ENCODE measurements around the gene CTLA4.

Gene CTLA4

GRCh38 chr2:203889944-203890343, 22.4 kb downstream of the CTLA4 start:
- in situ Hi-C loops (cut with HindIII; ENCODE audit: low sequenced_read_pairs) = no loop called here

DNA sequence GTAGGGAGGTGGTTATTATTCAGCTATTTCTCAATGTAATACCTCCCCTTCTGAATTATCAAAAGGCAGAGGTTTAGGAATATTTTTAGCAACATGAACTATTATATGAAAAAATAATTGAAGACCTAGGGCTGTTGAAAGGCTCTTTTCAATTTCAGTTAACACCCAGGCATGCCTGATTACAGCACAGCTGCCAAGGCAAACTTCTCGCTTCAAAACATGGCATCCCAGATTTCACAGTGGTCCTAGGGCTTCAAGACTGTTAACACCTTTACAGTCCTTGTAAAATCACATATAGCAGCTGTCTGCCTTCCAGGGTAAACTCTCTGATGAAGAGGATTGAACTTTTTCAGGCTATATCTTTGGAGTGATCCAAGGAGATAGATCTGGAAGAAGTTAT, 23.2 kb downstream of the CTLA4 start:
- in situ Hi-C loops (cut with HindIII; ENCODE audit: low sequenced_read_pairs) = no loop called here

DNA sequence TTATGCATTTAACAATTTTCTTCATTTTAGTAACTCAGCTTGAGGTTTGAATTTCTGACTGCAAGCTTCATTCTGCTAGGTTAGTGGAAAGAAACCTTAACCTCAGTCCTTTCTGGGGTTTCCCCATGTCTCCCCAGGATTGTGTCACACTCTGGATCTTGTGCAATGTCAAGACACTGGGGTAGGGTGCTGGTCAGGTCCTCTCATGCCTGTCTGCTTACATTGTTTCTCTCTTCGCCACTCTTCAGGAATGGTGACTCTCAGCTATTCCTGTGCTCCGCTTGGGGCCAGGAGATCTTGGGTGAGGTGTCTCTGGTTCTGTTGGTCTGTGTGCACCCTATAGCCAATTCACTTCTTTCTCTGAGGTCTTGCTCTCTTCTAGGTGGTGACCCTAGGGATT, 23.9 kb downstream of the CTLA4 start:
- in situ Hi-C loops (cut with HindIII; ENCODE audit: low sequenced_read_pairs) = no loop called here

DNA sequence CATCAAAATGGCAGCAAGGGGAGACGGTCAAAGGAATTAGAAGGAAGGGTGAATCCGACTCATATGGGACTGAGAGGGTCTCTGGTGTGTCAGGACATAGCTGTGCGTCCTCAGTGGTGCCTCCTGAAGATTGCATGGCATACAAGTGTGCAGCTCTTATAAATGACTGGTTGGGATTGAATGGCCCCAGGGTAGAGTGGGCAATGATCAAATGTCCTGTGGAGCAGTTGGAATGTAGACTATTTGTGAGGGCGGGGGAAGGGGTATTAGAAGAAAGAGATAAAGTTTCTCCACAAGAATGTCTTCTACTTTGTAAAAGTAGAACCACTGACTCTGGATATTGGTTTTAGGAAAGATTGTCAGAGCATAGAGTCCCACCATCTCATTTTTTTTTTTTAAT, 24.6 kb downstream of the CTLA4 start:
- in situ Hi-C loops (cut with HindIII; ENCODE audit: low sequenced_read_pairs) = no loop called here

DNA sequence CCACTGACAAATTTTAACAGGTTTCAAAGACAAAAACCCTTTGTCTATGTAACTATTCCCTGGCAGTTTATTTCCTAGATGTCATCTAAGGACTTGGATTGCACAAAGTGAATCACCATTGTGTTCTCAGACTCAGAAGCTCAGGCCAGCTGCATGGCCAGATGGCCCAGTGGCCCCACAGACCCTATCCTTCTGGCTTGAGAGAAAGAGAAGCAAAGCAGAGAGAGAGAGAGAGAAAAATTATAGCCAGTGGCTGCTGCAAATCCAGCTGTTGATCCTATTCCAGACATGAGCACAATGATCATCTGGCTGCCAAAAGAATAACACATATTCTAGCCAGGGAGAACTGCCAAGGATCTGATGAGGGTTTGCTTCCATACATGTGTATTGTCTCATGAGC, 25.8 kb downstream of the CTLA4 start:
- in situ Hi-C loops (cut with HindIII; ENCODE audit: low sequenced_read_pairs) = no loop called here

DNA sequence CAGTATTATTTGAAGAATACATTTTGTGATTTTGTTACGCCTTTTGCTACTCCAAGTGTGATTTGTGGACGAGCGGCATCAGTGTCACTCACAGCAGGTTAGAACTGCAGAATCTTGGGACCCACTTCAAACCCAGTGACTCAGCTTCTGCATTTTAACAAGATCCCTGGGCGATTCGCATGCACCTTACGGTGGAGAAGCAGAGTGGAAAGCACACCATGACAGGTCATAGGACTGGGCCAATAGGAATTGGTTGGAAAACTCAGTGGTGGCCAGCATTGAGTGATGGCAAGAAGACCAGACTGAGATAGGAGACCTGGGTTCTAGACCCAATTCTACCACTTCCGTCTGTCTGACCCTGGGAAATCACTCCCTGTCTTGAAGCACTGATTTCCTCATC, 26.3 kb downstream of the CTLA4 start:
- in situ Hi-C loops (cut with HindIII; ENCODE audit: low sequenced_read_pairs) = no loop called here

- in situ Hi-C loops (cut with HindIII; ENCODE audit: low sequenced_read_pairs) = no loop called here
These were observed 26.7 kb downstream of the CTLA4 start for GRCh38 chr2:203894262-203894661.

- in situ Hi-C loops (cut with HindIII; ENCODE audit: low sequenced_read_pairs) = no loop called here
These were observed 30.0 kb downstream of the CTLA4 start for GRCh38 chr2:203897544-203897943.

GRCh38 chr2:203898657-203899056, 31.1 kb downstream of the CTLA4 start:
- in situ Hi-C loops (cut with HindIII; ENCODE audit: low sequenced_read_pairs) = no loop called here

DNA sequence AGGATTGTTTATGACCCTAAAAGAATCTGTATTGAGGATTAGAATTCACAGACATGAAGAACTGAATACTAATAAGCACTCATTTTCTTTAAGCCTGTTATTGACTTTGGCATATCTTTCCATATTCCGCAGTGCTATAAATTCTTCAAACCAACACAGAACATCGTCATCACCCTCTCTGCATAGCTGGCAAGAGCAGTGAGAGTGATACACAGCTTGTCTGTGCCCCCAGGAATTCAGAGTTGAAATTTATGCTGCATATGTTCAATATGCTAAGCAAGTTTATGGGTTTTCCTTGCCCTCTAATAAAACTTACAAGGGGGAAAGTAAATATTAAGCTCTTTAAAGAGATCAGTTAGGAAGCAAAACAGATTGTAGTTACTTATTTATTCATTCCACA, 32.7 kb downstream of the CTLA4 start:
- in situ Hi-C loops (cut with HindIII; ENCODE audit: low sequenced_read_pairs) = no loop called here

- in situ Hi-C loops (cut with HindIII; ENCODE audit: low sequenced_read_pairs) = no loop called here
These were observed 36.5 kb downstream of the CTLA4 start for GRCh38 chr2:203904022-203904421.

DNA sequence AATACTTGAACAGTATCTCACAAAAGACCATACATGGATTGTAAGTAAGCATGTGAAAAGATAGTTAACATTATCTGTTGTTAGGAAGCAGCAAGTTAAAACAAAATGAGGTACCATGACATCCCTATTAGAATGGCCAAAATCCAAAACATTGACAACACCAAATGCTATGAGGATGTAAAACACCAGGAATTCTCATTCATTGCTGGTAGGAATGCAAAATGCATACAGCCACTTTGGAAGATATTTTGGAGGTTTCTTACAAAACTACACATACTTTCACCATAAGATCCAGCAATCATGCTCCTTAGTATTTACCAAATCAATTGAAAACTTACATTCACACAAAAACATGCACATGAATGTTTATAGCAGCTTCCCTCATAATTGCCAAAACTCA, 38.1 kb downstream of the CTLA4 start:
- in situ Hi-C loops (cut with HindIII; ENCODE audit: low sequenced_read_pairs) = no loop called here

DNA sequence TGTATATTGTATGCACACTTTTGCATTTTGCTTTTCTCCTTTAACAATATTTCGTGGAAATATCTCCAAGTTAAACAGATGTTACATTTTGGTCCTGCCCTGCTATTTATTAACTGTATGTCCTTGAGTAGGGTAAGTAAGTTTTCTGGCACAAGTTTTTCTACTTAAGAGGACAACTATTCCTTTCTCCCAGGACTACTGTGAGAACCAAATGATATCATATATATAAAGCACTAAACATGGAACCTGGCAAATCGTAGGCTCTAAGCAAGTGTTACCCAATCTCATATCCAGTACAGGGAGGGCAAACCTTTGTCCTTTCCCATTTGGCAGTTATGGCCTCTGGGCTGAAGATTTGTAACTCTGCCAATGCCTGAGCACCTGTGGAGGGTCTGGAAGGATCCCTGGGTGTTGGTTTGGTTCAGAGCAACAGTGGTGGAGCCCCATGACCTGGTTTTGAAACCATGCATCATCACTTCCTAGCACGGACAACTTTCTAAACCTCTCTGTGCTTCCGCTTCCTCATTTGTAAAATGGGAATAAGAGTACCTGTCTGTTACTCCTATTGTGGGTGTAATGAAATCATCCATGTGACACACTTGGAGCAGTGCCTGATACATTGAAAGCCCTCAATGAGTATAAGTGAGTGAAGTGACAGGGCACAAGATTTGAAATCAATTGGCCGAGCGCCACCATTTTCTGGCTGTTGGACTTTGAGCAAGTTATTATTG, 40.7 kb downstream of the CTLA4 start:
- in situ Hi-C loops (cut with HindIII; ENCODE audit: low sequenced_read_pairs) = no loop called here

DNA sequence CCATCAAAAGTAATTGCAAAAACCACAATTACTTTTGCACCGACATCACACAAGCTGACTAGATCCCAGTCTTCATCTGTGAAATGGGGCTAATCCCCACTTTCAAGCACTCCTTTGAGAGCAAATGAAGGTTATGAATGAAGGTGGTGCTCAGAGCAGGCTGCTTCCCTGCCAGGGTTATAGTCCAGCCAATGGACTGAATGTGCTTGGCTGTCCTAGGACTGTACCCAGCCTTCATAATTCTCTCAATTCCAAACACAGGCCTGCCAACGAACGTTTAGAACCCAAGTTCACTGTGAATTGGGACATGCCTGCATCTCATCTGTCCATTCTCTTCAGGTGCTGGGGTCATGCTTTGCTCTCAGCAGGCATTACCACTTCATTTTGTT, 41.2 kb downstream of the CTLA4 start:
- in situ Hi-C loops (cut with HindIII; ENCODE audit: low sequenced_read_pairs) = no loop called here

DNA sequence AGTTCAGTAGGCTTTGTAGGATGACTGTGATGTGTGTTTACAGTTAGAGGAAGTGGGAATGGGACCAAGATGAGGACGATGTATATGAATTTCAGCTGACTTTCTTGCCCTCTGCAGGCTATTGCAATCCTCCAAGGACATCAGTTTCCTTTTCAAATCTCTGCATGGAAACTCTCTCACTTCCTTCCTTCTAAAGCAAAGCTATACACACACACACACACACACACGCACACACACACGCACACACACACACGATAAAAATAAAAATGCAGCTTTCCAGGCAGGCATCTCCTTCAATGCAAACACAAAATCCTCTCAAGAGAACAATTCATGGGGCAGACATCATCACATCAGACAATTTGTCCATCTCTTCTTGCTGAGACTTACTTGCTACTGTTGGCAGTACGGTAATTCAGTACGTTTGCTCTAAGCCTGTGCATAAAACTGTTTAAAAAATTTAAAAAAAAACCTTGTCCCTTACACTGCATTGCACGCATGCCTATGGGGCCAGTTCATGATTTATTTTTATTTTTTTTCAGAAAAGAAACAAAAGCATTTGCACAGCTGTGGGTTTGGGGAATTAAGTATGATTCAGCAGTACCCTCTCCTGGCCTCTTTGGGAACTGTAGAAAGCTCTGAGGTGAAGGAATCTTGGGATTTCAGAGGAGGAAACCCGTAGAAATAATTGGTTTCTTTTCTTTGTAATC, 41.8 kb downstream of the CTLA4 start:
- in situ Hi-C loops (cut with HindIII; ENCODE audit: low sequenced_read_pairs) = no loop called here

DNA sequence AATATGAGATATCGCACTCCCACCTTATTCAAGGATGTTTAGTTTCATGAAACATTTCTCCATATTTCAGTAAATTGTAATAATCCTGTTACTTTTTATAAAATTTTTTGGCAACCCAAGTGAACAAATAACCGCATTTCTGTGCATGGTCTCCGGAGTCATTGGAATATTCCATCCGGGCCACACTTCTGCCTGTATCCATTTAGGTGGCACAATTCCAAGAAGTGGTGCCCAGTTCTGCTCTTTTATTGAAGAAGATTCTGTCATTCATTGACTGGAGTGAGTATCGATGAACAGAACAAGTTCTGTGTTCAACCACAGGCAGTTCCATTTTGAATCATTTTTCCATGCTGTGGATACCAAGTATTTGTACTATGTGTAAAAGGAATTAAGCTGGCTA, 42.4 kb downstream of the CTLA4 start:
- in situ Hi-C loops (cut with HindIII; ENCODE audit: low sequenced_read_pairs) = no loop called here

GRCh38 chr2:203913947-203914346, 46.4 kb downstream of the CTLA4 start:
- in situ Hi-C loops (cut with HindIII; ENCODE audit: low sequenced_read_pairs) = no loop called here

- in situ Hi-C loops (cut with HindIII; ENCODE audit: low sequenced_read_pairs) = no loop called here
These were observed 47.1 kb downstream of the CTLA4 start for GRCh38 chr2:203914546-203915182.

DNA sequence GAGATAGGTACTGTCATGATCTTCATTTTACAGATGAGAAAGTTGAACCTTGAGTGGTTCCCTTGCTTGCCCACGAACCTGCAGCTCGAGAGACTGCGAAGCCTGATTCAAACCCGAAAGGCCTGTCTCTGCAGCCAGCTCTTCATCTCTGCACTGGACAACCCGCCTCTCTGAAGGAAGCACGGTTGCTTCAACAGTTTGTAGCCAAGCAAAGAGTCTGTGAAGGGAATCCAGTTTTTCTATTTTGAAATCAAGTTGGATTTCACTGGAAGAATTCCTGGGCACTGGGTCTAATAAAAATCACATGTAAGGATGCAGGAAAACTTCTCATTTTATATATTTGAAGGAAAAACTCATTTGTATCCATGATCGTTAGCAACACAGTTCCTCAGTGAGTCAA, 47.7 kb downstream of the CTLA4 start:
- in situ Hi-C loops (cut with HindIII; ENCODE audit: low sequenced_read_pairs) = no loop called here

DNA sequence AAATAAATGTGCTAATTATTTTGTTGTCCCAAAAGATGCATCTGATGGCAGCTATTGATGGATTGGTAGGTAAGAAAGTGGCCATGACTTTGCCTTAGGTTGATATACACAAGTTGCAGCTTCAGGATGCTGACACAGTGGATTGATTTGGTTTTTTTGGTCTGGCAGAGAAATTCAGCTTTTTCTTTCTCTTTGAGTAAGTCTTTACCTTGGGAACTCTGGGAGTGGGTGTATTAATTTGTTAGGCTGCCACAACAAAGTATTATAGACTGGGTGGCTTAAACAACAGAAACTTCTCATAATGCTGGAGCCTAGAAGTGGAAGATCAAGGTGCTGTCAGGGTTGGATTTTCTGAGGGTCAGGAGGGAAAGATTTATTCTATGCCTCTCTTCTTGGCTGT, 49.2 kb downstream of the CTLA4 start:
- in situ Hi-C loops (cut with HindIII; ENCODE audit: low sequenced_read_pairs) = no loop called here

- in situ Hi-C loops (cut with HindIII; ENCODE audit: low sequenced_read_pairs) = no loop called here
These were observed 50.7 kb downstream of the CTLA4 start for GRCh38 chr2:203918264-203918663.

GRCh38 chr2:203918839-203919238, 51.3 kb downstream of the CTLA4 start:
- in situ Hi-C loops (cut with HindIII; ENCODE audit: low sequenced_read_pairs) = no loop called here

Data from DLD1 (cell line).